Measurements from ENCODE around the gene SUGP1. TPM values are rescaled to one million over a fixed set of nuclear protein-coding genes. Genes with fewer than 3 reads are reported as not detected.

SUGP1 gene
- total RNA-seq, 2 experiments from 2014 or later, result 54.6 to 61.0 TPM

- ChIA-PET POLR2A (no interaction called here), CTCF (no interaction called here)
Observed at GRCh38 chr19:19306191-19306590, 14.1 kb downstream of the SUGP1 start.

DNA sequence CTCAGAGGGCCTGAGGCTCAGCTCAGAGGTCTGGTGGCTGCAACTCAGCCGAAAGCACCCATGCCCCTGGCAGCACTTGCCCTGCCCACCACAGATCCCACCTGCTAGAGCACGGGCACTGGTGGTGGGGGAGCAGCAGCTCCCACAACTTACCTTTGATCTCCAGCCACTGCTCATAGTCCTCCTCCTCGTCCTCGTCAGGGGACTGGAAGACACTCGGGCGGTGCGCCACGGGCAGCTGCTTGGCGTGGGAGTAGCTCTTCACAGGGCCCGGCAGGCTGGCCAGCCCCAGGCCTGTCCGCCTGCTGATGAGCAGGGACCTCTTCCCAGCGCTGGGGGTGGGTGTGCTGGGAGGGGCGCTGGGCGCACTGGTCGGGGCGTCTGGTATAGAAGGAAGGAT is 14.6 kb downstream of the SUGP1 start:
- CTCF ChIA-PET, result interaction anchor here (0.6 kb wide), 1 partner anchor 16 kb away, joined by 3 read pairs; no protein-coding TSS in a partner anchor
- POLR2A ChIA-PET, result no interaction called here

DNA sequence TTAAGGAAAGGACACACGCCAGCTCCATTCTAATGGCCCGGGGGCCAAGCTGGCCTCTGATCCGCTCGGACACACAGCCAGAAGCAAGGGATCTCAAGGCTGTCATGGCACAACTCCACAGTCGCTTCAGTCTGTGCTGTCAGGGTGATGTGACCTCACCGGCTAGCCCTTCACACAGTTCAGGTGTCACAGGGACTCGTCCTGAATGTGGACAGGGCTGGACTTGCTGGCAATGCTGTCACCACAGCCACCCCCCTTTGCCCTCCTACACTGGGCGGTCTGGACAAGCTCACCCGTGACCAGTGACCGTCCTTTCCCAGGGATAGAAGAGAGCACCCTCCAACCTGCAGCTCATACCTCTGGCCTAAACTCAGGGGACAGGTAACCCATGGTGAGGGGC is 15.2 kb downstream of the SUGP1 start:
- ChIA-PET CTCF (interaction anchor here (0.6 kb wide), 1 partner anchor 16 kb away, joined by 3 read pairs; no protein-coding TSS in a partner anchor), POLR2A (no interaction called here)

GRCh38 chr19:19304186-19304965 is 15.9 kb downstream of the SUGP1 start:
- POLR2A ChIA-PET, result no interaction called here
- CTCF ChIA-PET, result no interaction called here

- POLR2A ChIA-PET, result no interaction called here
- CTCF ChIA-PET, result no interaction called here
Observed at GRCh38 chr19:19303411-19303810, 16.9 kb downstream of the SUGP1 start.

GRCh38 chr19:19300613-19301012 is 19.7 kb downstream of the SUGP1 start:
- POLR2A ChIA-PET, result no interaction called here
- CTCF ChIA-PET, result no interaction called here

DNA sequence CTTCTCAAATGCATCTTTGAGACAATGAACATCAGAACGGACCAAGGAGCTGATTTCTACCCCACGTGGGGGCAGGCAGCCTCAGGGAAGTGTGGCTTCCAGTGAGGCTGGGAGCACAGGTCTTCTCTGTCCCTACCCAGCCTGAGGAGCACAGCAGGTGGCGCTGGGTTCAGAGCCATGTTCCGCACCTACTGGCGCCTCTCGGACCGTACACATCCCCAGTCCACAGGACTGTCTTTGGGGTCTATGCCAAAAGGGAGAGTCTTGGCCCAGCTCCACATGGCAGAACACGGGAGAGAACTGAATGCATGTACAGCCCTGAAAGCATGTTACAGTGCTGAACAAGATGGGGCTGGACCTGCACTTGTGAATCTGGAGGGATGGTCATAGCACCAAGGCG is 22.6 kb downstream of the SUGP1 start:
- CTCF ChIA-PET, result no interaction called here

GRCh38 chr19:19296953-19297689 is 23.2 kb downstream of the SUGP1 start:
- ChIA-PET CTCF (no interaction called here), POLR2A (interaction anchor here (0.6 kb wide), 1 partner anchor 276 kb away, joined by 4 read pairs; no protein-coding TSS in a partner anchor)

More for the DNA sequence above, 22.6 kb downstream of the SUGP1 start:
- POLR2A ChIA-PET, result no interaction called here

GRCh38 chr19:19294914-19295313 is 25.4 kb downstream of the SUGP1 start:
- ChIA-PET POLR2A (no interaction called here), CTCF (interaction anchor here (1.4 kb wide), 1 partner anchor 149 kb away, joined by 3 read pairs; no protein-coding TSS in a partner anchor)

DNA sequence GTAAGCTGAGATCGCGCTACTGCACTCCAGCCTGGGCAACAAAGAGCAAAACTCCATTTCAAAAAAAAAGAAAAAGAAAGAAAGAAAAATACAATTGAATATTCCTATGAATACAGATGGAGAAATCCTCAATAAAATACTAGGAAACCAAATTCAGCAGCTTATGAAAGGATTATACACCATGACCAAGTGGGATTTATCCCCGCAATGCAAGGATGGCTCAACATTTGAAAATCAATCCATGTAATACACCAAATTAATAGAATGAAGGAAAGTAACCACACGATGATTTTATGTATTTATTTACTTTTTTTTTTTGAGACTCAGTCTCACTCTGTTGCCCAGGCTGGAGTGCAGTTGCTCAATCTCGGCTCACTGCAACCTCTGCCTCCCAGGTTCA is 27.7 kb downstream of the SUGP1 start:
- POLR2A ChIA-PET, result no interaction called here
- CTCF ChIA-PET, result no interaction called here

DNA sequence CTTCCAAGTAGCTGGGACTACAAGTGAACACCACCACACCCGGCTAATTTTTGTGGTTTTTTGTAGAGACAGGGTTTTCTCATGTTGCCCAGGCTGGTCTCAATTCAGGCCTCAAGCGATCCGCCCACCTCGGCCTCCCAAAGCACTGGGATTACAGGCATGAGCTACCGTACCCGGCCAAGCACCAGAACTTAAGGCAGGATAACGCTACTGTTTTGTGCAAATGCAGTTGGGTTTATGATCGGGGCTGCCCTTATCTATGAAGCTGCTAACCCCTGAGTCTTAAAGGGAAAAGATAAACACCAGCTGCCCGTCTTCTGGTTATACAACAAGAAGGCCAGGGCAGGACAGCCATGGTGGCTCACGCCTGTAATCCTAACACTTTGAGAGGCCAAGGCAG is 34.6 kb downstream of the SUGP1 start:
- ChIA-PET CTCF (no interaction called here), POLR2A (no interaction called here)

GRCh38 chr19:19280561-19280960 is 39.7 kb downstream of the SUGP1 start:
- ChIA-PET CTCF (interaction anchor here (0.6 kb wide), 1 partner anchor 316 kb away, joined by 3 read pairs; no protein-coding TSS in a partner anchor), POLR2A (no interaction called here)

- POLR2A ChIA-PET, result no interaction called here
- CTCF ChIA-PET, result interaction anchor here (0.6 kb wide), 1 partner anchor 317 kb away, joined by 3 read pairs; no protein-coding TSS in a partner anchor
Observed at GRCh38 chr19:19279853-19280252, 40.5 kb downstream of the SUGP1 start.

GRCh38 chr19:19279062-19279612 is 41.2 kb downstream of the SUGP1 start:
- ChIA-PET POLR2A (no interaction called here), CTCF (no interaction called here)

- CTCF ChIA-PET, result no interaction called here
- POLR2A ChIA-PET, result no interaction called here
Observed at GRCh38 chr19:19278315-19278714, 42.0 kb downstream of the SUGP1 start.

DNA sequence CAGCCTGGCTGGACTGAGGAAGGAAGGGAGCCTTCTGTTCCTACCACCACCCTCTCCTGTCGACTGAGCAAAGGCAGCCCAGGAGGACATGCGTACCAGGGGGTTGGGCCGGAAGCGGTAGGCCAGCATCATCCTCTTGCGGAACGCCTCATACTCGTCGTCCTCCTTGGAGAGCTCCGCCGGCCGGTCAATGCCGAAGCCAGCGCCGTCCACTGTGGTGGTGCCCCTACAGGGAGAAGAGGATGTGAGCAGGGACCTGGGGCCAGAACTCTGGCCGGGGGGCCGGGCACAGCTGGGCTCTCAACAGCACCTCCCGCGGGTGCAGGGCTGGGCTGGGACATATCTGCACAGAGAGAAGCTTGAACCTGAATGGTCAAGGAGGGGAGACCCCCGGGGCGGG is 43.5 kb downstream of the SUGP1 start:
- POLR2A ChIA-PET, result no interaction called here
- CTCF ChIA-PET, result interaction anchor here (0.6 kb wide), 1 partner anchor 29 kb away, joined by 3 read pairs; no protein-coding TSS in a partner anchor

GRCh38 chr19:19276386-19276785 is 43.9 kb downstream of the SUGP1 start:
- ChIA-PET POLR2A (no interaction called here), CTCF (no interaction called here)

DNA sequence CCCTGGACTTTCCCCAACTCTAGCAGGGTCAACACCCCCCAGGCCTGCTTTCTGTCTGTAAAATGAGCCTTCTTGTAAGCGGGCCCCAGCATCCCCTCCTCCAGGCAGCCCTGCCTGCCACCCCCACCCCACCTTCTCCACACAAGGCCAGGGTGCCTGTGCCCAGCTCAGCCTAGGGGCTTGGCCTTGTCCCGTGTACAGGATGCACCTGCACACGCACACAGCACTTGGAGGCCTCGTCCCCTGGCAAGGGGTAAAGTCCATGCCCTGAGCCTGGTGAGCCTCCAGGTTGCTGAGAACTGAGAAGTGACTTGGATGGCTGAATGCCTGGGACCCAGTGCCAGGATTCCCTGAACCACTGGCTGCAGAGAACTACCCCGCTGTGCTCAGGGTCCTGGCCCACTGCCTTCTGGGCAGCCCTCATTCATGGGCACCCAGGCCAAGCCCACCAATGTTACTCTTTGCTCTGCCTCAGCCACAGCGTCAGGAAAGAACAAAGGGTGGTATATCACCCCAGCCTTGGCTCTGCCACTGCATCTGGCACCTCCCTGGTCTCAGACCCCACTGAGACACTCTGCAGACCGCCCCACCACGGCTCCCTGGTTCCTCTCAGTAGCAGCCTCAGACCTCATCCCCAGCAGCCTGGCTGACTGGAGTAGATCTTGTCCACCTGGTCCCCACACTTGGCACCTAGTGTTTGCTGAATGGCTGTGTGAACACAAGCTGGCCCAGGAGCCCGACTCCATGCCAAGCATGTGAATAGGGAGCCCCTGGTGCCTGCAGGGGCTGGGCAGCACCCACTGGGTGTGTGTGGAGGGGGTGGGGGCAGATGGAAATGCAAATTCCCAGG is 45.4 kb downstream of the SUGP1 start:
- ChIA-PET POLR2A (no interaction called here), CTCF (interaction anchor here (0.6 kb wide), 1 partner anchor 21 kb away, joined by 3 read pairs; no protein-coding TSS in a partner anchor)

DNA sequence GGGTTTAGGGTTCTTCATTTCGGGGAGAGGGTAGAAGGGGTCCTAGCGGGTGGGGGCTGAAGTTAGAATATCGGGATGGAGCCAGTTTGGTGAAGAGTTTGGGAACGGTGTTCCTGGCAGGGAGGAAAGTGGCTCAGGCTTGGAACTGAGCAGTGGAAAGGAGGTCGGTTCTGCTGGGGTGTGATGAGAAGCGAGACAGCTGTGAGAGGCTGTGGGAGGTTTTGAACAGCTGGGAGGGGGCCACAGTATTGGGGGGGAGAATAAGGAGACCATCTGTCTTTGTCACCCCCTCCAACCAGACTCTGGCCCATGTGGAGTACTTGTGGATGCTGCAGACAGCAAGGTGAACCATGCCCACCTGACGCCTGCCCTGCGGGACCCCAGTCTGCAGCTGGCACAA is 46.2 kb downstream of the SUGP1 start:
- POLR2A ChIA-PET, result no interaction called here

More for the DNA sequence above, 46.2 kb downstream of the SUGP1 start:
- CTCF ChIA-PET, result no interaction called here
